Measurements from ENCODE around the gene CDH1.
A peak's percentile ranks its signal among the peaks of the same experiment; 100 is the strongest.

The CDH1 gene

DNA sequence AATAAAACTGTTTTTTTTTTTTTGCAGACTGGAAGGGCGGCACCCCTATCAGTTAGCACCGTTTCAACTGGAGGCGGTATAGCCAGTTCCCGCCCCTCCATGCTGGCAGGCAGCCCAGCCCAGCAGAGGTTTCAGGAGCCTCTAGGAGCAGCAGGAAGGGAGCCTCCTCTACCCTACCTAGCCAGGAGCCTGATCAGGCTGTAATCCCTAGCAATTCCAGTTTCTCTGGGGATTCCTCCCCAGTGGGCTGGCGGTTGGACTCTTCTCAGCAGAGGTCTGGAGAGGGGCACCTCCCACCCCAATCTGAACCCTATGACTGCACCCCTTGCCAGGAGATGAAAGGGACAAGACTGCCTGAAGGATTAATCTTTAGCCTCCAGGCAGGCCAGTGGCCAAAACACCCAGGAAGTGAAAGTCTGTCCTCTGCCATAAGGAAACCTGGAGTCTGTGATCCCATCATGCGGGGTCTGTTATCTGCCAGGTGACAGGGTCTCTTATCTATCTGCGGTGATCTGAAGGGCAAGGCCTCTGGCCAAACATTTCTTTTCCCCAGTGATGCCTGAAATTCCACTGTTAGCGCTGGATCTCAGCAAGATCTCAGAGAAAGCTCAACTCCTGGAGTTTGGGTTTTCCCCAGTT is 4.9 kb upstream of the CDH1 start:
- DNase-seq, result no peak

DNA sequence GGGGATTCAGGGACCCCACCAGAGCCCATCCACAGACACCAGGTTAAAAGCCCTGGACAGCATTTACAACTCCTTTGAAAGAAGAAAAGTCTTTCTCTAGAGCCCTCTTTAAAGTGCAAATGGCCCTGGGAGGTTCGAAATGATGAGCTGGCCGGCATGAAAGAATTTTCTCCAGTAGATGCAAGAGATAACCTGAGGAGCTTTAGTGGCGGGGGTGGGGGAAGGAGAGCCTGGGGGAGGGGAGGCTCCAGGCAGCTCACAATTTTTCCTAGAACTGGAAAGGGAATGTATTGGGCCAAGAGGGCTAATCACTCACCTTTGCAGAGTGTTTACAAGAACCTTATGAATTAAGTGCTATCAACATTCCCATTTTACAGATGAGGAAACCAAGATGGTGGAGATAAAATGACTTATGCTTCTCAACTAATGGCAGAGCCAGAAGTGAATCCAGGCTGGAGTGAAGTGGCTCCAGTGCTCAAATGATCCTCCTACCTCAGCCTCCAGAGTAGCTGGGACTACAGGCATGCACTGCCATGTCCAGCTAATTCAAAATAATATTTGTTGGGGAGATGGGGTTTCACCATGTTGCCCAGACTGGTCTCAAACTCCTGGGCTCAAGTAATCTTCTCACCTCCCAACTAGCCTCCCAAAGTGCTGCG is 4.2 kb upstream of the CDH1 start:
- DNase-seq, result no peak

DNA sequence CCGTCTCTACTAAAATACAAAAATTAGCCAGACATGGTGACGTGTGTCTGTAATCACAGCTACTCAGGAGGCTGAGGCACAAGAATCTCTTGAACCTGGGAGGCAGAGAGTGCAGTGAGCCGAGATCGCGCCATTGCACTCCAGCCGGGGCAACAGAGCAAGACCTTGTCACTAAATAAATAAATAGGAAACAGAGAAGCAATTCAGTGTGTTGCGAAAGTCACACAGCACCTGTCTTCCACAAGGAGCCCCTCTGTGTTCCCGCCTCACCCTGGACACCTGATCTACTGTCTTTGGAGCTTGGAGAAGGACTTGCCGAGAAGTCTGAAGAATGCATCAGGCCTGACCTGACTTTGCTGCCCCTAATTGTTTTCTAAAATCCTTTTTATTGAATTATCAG is 3.5 kb upstream of the CDH1 start:
- no peak for DNase-seq

DNA sequence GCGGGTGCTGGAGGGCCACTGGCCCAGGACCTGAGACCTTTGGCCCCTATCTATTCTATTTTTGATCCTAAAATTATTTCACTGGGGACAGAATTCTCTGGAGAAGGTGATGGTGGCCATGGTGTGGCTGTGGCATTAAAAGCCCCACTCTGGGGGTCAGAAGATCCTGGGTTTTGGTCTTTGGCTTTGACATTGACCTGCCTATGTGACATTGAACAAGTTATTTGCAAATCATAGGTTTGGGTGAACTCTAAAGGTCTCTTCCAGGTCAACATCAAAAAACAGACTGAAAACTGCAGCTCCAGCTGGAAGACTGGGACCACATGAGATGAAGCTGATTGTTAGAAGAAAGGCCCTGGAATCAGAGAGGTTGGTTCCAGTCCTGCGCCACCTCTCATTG is 2.3 kb upstream of the CDH1 start:
- DNase-seq, result no peak

GRCh38 chr16:68736561-68736960 is 531 bp upstream of the CDH1 start:
- no peak for DNase-seq

- no peak for DNase-seq
Measured at GRCh38 chr16:68737730-68738629, 888 bp downstream of the CDH1 start.

GRCh38 chr16:68739964-68740627 is 3.0 kb downstream of the CDH1 start:
- peak in 1 of 2 donors; percentile 25 for DNase-seq

DNA sequence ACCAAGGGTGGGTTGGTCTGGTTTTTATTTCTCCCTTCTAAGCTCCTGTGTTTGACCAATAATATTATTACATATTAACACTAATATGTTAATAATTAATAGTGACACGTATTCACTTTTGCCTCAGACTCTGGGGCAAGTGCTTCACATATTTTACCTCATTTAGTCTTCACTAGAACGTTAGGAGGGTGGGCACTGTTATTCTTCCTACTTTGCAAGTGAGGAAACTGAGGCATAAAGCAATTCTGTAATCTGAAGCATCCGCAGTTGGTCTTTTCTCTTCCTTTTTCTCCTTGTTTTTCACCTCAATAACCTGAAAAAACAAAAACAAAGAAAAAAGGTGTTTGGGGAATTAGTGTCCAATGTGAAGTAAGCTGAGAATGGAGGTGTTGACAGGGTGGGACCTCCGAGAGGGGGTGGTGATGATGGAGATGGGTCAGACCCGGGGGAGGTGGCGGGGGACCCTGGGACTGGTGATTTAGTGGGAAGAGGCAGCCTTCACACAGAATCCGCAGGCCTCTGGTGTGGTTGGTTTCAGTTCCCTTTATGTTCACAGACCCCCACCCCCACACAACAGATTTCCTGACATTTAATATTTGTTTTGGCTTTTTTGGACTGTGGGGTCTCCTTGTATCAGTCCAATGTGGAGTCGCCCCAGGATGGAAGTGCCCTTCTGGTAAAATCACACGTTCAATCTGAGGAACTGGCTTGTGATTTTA is 3.7 kb downstream of the CDH1 start:
- peak in 1 of 2 donors; percentile 8 for DNase-seq

- DNase-seq, result no peak
Measured at GRCh38 chr16:68743664-68744063, 6.6 kb downstream of the CDH1 start.

DNA sequence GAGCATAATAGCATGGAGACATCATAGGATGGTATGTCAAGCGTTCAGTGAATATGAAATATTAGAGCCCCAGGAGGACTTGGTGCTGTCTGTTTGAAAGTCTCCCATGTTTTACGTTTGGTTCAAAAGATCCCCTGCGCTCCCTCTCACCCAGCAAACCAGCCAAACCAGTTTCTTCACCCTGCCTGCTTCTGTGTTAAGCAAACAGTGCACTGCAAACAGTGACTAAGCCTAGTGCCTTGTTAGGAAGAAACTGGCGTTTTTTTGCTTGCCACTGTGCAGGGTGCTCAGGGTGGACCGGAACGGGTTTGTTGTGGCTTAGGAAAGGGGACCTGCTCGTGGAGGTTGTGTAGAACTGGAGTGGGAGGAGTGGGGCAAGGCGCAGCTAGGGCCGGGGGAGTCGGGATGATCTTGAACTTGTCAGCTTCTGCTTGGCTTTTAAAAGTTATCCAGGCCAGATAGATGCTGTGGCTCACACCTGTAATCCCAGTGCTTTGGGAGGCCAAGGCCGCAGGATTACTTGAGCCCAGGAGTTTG is 7.7 kb downstream of the CDH1 start:
- no peak for DNase-seq

DNA sequence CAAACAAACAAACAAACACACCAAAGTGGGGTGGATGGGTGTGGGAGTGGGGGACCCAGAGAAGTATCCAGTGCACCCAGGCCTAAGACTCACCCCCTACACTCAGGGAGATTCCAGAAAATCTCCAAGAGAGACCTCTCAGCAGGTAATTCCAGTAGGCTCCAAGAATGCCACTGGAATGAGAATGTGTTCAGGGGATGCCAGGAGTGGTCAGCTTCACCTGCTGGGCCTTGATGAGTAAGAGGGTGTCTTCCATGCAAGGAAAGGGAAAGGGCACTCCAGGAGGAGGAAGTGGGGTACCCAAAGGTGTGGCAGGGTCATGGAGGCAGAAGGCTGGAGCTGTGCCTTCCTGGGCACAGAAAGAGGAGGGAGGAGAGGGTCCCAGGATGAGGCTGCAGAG is 9.9 kb downstream of the CDH1 start:
- no peak for DNase-seq

- no peak for DNase-seq
Measured at GRCh38 chr16:68749432-68749831, 12.3 kb downstream of the CDH1 start.

DNA sequence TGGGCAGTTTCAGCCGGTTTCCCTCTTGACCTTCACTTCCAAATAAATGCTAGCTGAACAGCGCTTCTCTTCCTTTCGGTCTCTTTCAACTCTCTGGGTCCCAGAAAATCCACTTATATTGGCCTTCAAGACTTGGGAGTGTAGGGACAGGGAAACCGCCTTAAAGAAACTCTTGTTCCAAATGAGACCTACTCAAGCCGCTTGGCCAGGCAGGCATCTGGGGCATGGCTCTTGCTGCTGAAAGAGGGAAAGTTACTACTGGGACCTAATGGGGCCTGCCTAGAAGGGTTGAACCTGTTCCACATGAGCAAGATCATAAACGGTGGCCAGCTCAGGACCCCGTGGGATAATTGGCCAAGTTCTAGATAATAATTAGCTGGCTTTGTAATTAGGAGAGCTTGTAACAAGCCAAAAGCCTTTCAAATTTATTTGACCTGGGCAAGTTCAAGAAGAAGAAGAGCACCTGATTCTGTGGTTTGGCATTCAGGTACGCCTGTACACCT is 13.2 kb downstream of the CDH1 start:
- no peak for DNase-seq

GRCh38 chr16:68751160-68751559 is 14.1 kb downstream of the CDH1 start:
- no peak for DNase-seq

- DNase-seq, result no peak
Measured at GRCh38 chr16:68752602-68753001, 15.5 kb downstream of the CDH1 start.

DNA sequence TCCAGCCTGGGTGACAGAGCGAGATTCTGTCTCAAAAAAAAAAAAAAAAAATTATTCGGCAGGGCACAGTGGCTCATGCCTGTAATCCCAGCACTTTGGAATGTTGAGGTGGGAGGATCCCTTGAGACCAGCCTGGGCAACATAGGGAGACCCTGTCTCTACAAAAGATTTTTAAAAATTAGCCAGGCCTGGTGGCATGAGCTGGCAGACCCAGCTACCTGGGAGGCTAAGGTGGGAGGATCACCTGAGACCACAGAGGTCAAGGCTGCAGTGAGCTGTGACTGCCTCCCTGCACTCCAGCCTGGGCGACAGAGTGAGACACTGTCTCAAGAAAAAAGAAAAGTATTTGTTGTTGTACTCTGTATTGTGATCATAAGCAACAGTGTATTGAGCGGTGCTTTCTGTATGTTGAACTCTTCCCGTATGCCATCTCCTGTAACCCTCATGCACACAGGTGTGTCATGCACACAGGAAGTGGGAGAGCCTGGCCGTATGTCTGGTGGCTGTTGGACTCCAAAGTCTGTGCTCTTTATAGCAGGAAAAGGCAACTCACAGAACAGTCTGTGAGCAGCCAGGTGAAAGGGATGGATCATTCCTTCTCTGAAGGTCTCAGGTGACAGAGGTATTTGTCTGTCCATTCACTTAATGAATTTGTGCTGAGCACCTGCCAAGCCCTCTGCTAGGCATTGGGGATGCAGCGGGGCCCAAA is 17.1 kb downstream of the CDH1 start:
- no peak for DNase-seq

DNA sequence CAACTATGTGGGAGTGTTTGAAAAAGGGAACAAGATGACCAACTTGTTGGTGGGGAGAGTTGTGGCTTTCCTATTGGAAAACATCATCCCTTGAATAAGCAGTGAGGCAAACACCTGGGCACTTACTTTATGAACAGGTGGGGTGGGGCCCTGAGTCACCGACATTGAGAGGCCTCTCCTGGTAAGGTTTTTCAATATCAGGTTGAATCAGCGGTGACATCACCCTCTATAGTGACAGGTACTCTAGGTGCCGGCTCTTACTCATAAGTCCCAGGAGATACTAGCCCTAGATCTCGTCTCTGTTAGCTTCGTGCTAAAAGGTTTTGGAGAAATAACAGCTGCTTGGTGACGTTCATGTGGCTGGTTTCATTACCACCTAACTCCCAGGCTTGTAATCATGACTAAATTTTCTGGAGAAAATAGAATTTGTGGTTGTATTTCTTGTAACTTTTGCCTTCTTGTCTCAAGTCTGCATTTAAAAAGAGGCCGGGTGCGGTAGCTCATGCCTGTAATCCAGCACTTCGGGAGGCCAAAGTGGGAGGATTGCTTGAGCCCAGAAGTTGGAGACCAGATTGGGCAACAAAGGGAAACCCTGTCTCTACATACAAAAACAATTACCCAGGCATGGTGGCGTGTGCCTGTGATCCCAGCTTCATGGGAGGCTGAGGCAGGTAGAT is 19.3 kb downstream of the CDH1 start:
- no peak for DNase-seq

DNA sequence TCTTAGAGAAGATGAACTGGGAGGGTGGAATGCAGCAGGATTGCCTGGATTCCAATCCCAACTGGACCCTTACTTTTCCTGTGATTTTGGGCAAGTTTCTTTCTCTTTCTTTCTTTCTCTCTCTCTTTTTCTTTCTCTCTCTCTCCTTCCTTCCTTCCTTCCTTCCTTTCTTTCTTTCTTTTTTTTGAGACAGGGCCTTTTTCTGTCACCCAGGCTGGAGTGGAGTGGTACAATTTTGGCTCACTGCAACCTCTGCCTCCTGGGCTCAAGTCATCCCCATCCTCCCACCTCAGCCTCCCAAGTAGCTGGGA is 20.5 kb downstream of the CDH1 start:
- no peak for DNase-seq

DNA sequence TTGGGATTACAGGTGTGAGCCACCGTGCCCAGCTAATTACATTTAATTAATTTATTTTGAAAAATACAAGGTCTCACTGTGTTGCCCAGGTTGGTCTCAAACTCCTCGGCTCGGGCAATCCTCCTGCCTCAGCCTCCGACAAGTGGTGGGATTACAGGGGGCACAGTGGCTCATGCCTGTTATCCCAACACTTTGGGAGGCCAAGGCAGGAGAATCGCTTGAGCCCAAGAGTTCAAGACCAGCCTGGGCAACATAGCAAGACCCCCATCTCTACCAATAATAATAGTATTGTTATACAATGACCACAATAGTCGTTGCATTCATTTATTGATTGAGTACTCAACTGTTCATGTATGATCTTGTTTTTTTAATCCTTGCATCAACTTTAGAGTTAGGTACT is 22.0 kb downstream of the CDH1 start:
- DNase-seq, result no peak

- peak; percentile 16 to 75 for DNase-seq
Measured at GRCh38 chr16:68760671-68761275, 23.7 kb downstream of the CDH1 start.

Measured in inflammatory macrophage treated with lipopolysaccharide for 1 hour (primary cell).